HS-5 (cell line): Measurements from ENCODE around the gene ZNF91.
A peak's percentile ranks its signal among the peaks of the same experiment; 100 is the strongest.
"Not testable (repeated sequence)": the region's sequence is repeated elsewhere in the genome, so short reads cannot be mapped to it uniquely, and the experiment has no call there.

Source experiments
- DNase-seq: peaks from one replicate; pipeline ENCODE4 v3.0.0-alpha.2; 2012; ENCODE audit warnings: low read depth

The ZNF91 gene

DNA sequence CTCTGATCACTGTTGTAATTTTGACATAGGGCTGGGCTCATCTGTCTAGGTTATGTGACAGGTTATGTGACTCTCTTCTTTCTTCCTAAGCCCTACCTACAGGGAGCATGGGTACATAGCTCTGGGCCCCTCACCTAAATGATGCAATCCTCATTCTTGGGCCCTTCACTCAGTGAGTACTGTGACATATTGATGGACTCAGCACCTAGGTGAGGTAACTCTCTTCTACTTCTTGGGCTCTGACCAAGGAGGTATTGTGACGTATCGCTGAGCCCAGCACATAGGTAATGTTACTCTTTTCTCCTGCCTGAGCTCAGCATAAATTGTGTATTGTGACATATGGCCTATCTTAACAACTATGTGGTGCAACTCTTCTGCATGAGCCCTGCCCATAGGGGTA, 76.3 kb downstream of the ZNF91 start:
- DNase-seq: not testable (repeated sequence)

GRCh38 chr19:23318143-23318542, 77.1 kb downstream of the ZNF91 start:
- no peak for DNase-seq

DNA sequence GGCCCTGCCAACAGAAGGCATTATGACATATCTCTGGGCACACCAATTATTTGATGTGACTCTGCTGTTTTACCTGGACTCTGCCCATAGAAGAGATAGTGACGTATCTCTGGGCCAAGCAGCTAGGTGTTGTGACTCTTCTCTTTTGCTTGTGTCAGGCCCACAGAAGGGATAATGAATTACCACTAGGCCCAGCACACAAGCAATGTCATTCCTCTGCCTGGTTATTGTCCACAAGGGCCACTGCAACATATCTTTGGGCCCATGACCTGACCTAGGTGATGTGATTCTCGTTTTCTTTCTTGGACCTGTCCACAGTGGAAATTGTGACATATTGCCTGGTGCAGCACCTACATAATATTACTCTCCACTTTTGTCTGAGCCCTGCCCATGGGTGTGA, 80.0 kb downstream of the ZNF91 start:
- DNase-seq: no peak

GRCh38 chr19:23314505-23315251, 80.6 kb downstream of the ZNF91 start:
- DNase-seq: no peak

- DNase-seq: no peak
Observed at GRCh38 chr19:23313196-23313595, 82.1 kb downstream of the ZNF91 start.

DNA sequence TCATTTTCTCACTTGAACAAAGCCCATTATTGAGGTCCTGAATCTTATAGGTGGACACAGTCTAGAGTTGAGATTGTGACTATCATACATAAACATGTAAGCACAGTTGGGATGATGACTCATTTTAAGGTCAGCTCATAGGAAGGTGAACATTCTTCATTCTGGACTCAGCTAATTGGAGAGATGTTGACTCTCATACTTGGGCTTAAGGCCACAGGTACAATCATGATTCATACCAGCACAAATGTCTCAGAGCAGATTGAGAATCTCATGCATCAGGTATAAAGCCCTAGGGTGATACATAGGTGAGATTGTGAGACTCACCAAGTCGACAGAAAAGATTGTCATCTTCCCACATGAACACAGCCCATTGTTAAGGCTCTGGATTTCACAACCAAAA, 82.8 kb downstream of the ZNF91 start:
- DNase-seq: peak; percentile 10

DNA sequence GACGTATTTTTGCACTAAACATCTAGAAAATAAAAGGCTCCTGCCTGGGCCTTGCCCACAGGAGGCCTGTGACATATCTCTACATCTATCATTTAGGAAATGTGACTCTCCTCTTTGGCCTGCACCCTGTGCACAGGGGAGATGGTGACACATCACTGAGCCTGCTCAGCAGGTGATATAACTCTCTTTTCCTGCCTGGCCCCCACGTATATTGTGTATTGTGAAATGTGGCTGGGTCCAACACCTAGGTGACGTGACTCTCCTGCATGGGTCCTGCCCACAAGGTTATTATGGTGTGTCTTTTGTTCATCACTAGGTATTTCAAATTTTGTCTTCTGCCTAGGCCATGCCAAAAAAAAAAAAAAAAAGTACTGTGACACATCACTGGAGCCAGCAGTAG, 83.7 kb downstream of the ZNF91 start:
- DNase-seq: no peak

DNA sequence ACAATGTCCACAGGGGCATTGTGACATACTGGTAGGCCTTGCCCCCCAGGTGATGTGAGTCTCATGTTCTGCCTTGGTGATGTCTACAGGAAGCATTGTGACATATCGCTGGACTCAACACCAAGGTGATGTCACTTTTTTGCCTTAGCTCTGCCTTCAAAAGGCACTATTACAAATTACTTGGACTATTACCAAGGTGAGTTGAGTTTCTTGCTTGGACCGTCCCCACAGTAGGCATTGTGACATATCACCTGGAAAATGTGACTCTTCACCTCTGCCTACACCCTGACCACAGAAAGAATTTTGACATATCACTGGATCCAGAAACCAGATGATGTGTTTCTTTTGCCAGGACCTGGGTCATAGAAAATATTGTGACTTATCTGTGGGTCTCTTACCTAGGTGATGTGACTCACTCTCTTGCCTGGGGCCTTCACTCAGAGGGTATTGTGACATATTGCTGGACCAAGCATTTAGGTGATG, 84.5 kb downstream of the ZNF91 start:
- no peak for DNase-seq

DNA sequence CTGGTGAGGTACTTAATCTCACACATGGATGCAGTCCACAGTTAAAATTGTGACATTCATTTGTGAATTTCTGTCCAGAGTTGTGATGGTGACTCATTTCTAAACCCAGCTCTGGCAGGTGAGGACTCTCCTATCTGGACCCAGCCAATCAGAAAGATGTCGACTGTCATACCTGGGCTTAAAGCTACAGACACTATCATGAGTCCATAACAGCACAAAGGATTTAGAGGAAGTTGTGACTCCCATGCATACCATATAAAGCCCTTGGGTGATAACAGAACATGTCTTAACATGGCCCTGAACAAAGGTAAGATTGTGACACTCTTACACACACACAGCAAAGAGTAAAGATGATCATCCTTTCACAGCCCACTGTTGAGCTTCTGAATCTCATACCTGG, 85.3 kb downstream of the ZNF91 start:
- DNase-seq: no peak

DNA sequence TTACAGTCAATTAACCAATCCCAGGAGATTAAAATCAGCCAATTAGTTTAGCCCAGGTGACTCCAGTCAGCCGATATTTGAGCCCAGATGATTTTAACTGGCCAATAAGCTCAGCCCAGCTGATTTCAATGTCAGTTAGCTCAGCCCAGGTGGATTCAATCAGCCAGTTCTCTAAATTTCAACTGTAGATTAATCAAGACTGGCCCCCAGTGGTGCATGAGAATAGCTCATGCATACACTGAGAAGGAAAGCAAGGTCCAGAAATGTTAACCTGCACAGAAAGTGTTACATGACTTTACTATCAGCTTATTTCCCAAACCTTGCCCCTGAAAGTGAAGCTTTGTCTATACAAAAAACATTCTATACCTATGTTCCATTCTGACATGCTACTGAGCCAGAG, 89.7 kb downstream of the ZNF91 start:
- no peak for DNase-seq

DNA sequence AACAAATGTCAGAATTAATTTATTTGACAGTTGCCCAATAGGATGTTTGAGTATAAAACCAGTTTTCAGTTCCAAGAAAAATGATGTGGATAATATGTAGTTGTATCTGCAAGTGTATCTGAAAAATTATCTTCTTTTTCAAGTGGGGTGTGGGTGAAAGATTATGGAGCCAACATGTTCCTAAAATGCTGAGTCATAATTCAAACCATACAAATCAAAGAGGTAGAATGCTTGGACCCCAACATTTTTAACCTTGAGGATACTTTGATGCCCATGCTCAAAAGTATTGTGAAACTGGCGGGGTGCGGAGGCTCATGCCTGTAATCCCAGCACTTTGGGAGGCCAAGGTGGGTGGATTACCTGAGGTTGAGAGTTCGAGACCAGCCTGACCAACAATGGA, 91.0 kb downstream of the ZNF91 start:
- no peak for DNase-seq

DNA sequence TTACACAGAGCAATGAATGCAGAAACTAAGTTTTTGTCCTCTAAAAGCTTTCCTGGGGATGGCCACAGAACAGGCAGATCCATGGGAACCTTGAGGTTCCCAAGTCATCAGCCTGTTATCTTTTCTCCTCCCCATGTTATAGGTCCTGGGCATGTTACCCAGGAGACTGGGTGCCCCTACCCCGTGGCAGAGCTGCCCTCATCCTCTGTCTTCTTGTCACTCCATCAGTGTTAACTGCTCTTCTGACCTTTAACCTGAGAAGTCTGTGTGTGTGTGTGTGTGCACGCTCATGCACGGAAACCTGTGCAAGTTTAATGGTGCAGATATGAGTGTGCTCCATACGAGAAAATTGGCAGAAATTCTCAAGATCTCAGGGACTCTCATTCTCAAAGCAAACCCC, 101.1 kb downstream of the ZNF91 start:
- DNase-seq: no peak

DNA sequence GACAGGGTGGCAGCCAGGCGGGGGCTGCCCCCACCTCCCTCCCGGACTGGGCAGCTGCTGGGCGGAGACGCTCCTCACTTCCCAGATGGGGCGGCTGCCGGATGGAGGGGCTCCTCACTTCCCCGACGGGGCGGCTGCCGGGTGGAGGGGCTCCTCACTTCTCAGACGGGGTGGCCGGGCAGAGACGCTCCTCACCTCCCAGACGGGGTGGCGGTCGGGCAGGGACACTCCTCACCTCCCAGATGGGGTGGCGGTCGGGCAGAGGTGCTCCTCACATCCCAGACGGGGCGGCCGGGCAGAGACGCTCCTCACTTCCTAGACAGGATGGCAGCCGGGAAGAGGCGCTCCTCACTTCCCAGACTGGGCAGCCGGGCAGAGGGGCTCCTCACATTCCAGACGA, 105.3 kb downstream of the ZNF91 start:
- DNase-seq: not testable (repeated sequence)
